GM19328 (cell line): Measurements from ENCODE around the gene NLRC5.
"Not testable (repeated sequence)": the region's sequence is repeated elsewhere in the genome, so short reads cannot be mapped to it uniquely, and the experiment has no call there.

ENCODE experiments used
- ATAC-seq: cut with Tn5 transposase; IDR thresholded peaks from one replicate; pipeline ENCODE4 v1.9.1; 2021; ENCODE audit warnings: mild to moderate bottlenecking, moderate library complexity; ENCODE audit not compliant: unreplicated experiment

Gene NLRC5

DNA sequence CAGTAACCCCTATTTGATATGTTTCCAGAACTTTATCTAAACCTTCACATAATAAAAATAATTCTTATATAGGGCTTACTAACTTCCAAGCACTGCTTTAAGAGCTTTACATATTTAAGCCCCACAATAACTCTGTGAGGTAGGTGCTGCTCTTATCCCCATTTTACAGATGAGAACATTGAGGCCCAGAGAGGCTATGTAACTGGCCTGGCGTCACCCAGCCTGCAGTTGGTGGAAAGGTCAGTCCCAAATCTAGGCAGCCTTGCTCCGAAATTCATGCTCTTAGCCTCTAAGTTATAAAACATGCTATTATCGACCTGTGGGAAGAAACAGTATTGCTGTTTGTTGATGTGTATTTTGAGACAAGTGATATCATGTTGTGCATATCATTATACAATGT is 9.0 kb downstream of the NLRC5 start:
- ATAC-seq, result no peak

DNA sequence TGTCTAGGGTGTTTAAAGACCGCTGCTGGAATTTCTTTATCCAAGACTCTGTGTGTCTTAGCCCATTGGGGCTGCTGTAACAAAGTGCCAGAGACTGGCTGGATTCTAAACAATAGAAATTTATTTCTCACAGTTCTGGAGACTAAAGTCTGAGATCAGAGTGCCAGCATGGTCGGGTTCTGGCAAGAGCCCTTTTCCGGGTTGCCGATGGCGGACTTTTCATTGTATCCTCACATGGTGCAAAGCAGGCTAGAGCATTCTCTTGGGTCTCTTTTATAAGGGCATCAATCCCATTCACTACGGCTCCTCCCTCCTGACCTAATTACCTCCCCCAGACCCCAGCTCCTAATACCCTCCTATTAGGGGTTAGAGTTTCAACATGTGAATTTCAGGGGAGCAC is 9.5 kb downstream of the NLRC5 start:
- ATAC-seq, result no peak

DNA sequence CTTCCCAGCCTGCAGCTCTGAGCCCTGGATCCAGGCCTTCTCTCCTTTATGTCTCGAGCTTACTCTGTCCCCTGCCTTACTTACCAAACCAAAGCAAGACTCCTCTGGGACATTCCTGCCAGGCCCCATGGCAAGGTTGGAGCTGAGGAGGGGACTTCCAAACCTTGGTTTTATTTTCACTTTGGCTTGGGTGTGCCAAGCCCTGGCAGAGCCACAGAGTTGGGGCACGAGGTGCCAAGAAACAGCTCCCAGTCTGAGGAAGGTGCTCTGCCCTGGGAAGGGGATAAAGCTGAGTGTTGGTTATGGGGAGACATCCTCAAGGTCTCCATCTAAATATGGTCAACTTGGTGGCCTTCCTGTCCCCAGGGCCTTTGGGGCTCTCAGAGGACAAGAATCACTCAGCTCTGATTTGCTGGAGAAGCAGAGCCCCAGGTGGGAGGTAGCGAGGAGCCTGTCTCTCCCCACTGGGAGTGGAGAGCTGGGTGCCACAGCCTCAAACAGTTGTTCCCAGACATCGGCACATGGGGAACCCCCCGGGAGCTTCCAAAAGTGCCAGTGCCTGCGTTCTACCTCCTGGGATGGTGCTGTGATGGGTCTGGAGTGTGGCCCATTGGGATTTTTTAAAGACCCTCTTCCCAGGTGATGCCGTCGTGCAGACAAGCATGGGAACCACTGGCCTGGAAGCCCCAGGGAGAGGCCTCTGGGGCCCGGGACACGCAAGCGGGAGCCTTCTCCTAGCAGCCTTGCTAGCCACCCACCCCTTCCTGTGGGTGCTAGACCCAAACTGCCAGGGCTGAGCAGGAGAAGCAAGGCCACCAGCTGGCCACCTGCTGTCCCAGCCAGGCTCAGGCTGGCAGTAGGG is 10.3 kb downstream of the NLRC5 start:
- no peak for ATAC-seq

DNA sequence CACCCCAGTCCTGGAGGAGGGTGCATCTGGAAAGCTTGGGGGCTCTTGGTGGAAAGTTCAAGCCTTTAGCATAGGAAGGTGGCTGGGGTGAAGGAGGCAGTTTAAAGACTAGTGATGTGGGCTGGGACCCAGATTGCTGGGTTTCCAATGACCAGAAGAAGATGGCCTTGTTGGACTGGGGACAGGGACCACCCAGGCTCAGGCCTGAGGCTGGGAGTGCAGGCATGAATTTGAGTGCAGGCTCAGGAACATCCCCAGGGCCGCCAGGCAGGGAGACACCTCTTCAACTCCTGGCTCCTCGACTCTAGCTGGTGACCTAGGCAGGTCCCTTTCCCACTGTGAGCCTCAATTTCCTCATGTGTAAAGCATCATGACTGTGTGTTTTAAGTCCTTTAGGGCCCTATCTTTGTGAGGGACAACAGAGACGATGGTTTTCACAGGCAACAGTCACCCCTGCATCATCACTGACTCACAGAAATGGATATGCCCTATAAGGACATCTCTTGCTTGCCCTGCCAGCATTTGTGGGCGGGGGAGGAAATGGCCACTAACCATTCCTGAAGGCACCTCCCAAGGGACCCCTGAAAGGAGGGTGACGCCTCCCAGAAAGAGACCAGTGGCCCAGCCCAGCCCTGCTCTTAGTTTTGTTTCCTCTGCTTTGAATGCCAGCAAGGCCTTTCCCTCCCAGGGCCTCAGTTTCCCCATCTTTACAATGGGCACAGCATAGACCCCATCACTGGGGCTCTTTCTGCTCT is 11.1 kb downstream of the NLRC5 start:
- ATAC-seq, result no peak

DNA sequence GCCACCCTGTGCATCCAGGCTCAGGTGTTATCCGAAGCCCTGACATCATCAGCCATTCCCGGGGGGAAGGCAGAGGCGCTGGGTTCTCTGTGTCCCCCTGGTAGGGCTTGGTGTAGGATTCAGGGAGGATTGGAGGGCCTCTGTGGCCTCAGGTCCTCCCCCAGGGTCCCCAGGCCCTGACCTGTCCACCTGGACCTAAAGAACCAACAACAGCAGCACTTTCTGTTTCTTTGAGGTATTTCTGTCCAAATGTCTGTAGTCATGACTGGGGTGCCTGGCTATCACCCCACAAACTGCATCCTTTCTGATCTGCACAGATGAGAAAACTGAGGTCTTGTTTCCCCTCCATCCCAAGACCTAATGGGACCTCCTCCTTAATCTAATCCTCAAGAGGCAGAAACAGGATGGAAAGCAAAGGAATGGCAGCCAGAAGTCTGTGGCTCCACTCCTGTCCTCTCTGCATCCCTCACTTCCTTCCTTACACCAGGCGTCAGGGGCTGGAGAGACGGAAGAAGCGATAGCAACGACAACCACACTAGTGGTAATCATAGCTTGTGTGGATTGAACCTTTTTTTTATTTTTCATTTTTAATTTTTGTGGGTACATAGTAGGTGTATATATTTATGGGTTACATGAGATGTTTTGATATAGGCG is 11.8 kb downstream of the NLRC5 start:
- no peak for ATAC-seq

DNA sequence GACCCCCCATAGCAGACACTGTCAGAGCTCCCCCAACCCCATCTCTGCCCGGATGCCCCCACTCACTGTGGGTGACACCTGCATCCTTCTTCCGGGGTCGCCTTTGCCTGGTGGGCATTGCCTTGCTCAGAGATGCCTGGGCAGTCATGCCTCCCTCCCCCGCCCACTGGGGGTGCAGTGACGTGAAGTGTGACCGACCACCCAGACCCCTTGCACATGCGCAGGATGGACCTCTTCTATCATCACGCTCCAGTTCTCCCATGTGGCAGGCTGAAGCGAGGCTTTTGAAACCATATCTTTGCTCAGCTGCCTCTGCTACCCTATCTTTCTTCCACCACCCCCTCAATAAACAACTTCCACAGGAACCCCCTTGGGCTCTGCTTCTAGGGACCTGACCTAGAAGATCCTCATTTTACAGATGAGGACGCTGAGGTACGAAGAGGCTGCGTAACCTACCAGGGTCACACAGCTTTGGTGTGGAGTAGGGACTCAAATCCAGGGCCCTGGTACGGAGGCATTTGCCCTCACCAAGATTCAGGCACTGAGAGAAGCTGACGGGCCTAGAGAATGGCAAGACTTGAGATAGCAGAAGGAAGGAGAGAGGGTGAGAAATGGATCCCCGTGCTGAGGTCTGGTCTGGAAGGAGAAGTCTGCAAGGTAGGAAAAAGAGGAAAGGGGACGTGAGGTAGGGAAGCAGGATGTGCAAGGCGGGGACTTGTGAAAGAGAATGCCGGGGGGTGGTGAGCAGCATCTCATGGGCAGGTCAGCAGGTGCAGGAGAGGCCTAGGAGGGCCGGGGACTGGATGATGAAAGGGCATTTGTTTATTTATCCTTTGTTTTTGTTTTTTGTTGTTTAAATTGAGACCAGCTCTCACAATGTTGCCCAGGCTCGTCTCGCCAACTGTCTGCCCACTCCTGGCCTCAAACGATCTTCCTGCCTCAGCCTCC is 14.4 kb downstream of the NLRC5 start:
- ATAC-seq, result no peak

DNA sequence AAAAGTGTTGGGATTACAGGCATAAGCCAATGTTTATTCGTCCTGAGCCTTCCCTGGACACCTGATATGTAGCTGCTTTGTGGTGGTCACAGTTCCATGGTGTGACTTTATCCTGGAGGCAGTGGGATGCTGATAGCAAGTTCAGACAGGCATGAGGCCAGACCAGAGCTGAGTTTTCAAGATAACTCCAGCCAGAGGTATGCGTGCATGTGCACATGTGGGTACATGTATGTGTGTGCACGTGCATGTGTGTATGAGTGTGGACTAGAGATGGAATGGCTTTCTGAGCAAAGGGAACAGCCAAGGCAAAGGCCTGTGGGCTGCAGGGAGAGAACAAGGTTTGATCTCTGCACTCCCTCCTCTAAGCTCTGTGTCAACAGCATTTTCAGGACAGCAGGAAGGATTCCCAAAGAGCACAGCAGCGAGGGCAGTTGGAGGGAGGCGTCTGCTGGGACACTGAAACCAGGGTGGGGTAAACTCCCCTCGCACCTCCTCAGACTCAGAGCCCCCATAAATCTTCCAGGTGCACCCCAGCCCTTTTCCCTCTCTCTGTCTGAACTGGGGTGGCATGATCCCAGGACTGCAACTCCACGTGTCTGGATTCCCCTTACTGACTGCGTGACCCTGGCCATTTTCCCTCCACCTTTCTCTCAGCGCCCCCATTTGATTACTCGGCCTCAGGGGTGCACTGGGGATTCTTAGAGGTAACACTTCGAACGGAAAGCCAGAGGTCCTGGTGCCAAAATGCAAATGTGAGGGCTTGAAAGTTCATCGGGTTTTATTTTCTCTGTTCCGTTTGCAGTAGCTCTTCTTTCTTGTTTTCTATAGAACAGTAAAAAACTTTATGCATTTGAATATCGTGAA is 15.3 kb downstream of the NLRC5 start:
- no peak for ATAC-seq

DNA sequence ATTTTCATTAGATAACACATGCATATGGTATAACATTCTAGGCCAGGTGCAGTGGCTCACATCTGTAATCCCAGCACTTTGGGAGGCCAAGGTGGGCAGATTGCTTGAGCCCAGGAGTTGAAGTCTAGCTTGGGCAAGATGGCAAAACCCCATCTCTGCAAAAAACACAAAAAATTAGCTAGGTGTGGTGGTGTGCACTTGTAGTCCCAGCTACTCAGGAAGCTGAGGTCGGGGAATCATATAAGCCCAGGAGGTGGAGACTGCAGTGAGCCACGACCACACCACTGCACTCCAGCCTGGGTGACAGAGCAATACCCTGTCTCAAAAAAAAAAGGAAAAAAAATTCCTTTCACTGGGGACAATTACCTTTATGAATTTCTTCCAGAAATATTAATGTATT is 16.2 kb downstream of the NLRC5 start:
- not testable (repeated sequence) for ATAC-seq

DNA sequence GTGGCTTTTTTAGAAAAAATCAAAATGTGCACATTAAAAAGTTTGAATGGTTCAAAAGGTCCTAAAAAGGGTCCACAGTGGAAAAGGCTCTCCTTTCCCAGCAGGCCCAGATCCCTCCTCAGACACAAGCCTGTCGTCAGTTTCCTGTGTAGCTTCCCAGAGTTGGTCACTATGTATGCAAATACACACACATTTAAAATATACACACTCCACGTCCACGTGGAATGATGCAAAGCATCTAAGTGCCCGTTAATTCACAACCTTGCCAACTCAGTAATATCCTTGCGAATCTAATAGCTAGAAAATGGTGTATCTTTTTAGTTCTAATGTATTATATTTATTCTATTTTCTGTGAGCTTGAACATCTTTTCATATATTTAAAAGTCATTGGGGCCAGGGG is 17.7 kb downstream of the NLRC5 start:
- no peak for ATAC-seq

DNA sequence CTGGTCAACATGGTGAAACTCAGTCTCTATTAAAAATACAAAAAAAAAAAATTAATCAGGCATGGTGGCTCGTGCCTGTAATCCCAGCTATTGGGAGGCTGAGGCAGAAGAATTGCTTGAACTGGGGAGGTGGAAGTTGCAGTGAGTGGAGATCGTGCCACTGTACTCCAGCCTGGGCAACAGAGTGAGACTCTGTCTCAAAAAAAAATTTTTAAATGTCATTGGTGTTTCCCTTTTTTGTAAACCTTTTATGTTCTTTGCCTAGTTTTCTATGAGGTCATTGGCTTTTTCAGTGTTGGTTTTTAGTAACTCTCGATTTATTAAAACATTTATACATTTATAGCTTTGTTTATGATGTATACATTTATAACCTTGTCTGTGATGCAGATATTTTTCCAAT is 18.2 kb downstream of the NLRC5 start:
- ATAC-seq, result no peak

DNA sequence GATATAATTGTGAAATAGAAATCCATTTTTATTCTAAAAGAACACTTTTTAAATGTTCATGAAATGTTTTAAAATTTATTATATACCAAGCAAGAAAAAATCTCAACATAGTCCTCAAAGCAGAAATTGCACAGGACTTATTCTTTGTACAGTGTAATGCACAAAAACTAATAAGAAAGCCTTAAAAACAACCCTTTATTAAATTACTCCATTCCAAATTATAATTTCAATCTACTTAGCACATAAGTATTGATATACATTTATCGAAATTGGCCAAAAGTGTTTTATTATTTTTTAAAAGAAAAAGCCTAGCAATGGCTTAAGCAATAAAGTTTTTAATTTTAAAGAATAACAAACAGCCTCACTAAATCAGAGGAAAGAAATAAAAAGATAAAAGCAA is 19.1 kb downstream of the NLRC5 start:
- ATAC-seq, result no peak

DNA sequence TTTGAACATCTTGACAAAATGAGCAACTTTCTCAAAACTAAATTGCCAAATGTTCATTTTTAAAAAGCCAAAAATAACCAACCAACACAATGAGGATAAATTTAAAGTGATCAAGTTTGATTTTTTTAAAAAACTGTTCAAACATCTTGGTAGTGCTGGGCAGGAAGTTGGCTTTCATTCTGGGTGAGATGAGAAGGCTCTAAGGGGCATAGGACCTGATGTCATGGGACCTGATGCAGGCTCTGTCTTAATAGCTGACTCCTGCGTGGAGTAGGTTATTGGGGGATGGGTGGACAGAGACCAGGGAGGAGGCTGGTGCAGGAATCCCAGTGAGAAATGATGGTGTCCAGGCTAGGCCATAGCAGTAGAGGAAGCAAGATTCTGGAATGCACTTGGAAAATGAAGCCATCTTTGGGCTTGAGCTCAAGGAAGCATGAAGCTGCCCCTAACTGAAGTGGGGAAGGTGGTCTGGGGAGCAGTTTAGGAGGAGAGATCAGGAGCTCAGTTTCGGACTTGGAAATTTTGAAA is 20.4 kb downstream of the NLRC5 start:
- ATAC-seq, result no peak

DNA sequence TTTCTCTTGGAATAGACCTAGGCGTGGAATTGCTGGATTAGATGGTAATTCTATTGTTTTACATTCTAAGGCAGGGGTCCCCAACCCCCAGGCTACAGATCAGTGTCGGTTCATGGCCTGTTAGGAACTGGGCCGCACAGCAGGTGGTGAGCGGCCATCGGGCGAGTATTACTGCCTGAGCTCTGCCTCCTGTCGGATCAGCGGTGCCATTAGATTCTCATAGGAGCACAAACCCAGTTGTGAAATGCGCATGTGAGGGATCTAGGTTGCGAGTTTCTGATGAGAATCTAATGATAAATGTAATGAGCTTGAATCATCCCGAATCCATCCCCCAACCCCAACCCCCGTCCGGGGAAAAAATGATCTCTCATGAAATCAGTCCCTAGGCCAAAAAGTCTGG is 23.0 kb downstream of the NLRC5 start:
- ATAC-seq, result no peak

DNA sequence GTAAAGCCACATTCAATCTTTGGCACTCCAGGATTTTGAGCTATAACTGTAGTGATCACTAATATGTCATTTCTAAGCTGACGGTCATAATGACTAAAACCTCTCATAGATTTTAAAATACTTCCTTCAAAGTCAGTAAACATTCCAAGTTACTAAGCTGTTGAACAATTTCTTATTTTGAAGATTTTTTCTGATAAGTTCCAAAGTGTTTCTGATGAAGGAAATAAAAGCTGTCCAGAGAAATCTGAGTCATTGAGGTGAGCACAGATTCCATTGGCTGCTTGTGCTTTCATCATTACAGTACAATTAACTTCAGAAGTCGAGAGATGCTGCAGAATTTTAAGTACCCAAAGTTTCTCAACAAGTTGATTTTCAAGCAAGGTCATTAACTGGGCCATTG is 23.9 kb downstream of the NLRC5 start:
- no peak for ATAC-seq

DNA sequence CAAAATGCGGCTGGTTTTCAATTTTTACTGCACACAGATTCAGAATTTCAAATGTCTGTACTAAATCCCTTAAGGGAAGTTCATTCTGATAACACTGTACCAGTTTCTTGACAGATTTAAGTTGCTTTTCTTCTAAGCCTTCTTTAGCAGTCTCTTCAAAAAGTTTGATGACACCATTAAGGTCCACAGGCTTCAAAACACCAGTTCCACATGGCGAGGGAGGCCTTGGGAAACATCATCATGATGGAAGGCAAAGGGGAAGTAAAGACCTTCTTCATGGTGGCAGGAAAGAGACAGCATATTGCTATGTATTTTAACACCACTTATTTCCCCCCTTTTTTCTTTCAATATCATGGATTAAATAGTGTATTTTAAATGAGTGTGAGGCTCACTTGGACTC is 24.5 kb downstream of the NLRC5 start:
- no peak for ATAC-seq

DNA sequence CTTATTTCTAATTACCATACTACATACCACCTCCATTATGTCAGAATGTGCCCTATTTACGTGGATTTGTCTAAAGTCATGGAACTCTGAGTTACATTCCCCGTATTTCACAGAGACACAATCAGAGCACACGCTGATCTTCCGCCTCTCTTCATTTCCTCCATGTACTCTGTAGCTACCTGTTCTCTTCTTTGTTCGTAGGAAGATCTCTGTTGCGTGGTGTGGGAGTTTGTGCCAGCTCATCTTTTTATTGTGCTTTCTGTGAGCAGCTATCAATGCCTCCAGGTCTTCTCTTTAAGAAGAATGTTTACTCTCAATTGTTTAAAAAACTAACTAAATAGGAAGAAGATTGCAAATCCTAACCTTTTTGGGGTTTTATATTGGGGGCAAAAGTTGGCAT is 26.9 kb downstream of the NLRC5 start:
- no peak for ATAC-seq

DNA sequence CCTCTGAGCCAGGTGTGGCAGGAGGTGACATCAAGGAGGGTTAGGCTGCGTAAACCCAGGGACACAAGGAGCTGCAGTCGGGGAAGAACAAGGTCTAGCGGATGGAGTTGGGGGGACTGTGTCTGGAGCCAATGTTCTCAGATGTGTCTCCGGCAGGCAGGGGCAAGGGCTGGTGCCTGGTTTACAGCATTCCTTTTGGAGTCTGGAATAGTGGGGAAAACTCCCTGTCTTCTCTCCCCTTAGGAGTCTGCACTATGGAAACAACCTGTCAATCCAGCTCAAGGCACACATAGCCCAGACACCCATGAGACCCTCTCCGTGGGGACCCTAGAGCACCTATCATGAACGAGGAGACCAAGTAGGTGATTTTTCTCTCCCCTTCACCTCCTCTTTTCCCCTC is 27.5 kb downstream of the NLRC5 start:
- ATAC-seq, result no peak

DNA sequence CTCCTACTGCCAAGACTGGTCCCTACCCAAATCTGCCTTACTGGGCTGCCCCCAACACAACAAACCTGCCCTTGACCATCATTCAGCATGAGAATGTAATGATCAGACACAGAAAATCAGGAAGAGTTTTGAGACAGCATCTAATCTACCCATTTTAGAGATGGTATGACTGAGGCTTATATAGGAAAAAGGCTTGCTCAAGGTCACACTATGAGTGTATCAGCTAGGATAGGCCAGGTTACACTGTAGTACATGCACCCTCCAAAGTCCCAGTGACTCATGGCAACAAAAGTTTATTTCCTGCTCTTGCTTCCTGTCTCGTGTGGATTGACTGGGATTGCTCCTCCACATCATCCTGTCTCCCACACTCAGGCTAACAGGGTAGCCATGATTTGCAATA is 27.9 kb downstream of the NLRC5 start:
- ATAC-seq, result no peak

DNA sequence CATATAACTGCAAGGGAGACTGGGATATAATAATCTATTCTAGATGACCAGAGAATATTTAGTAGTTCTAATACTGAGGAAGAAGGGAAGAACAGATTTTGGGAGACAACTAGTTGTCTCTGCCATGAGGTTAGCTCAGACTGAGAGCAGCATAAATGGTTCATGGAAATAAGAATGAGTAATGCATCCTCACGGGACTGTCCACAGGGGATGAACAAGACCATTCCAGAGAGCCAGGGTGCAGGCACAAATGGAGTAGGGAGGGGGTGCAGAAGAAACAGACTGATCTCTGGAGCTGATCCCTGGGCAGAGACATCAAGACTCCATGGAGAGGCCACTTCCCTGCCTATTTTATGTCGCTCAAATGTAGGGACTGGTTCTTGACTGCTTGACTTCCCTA is 30.4 kb downstream of the NLRC5 start:
- no peak for ATAC-seq

DNA sequence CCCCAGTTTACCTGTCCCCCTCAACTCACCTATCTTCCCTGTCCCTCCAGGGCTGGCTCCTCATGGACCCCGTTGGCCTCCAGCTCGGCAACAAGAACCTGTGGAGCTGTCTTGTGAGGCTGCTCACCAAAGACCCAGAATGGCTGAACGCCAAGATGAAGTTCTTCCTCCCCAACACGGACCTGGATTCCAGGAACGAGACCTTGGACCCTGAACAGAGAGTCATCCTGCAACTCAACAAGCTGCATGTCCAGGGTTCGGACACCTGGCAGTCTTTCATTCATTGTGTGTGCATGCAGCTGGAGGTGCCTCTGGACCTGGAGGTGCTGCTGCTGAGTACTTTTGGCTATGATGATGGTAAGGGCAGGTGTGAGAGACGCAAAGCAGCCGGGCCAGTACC is 31.3 kb downstream of the NLRC5 start:
- no peak for ATAC-seq
